Uterus (tissue), 4 donors: ENCODE results near the gene ABL1. TPM values are rescaled to one million over a fixed set of nuclear protein-coding genes. Genes with fewer than 3 reads are reported as not detected.

Experiments
- DNase-seq, 2 donors: peaks; one replicate each; pipeline ENCODE4 v3.0.0-alpha.2; 2019 to 2020
- H3K27ac ChIP-seq, 2 donors: fragments of 200-600 bp; sonication (generic); 1 replicate in 1 of 2; 2 replicates in 1 of 2; pipeline ENCODE4 v1.5.1; 2016 to 2018
- H3K27me3 ChIP-seq, 2 donors: fragments of 200-600 bp; sonication (generic); one replicate each; pipeline ENCODE4 v1.5.1; 2018 to 2019; ENCODE audit warnings: control low read depth in 1 of 2
- H3K36me3 ChIP-seq, 2 donors: fragments of 200-600 bp; sonication (generic); one replicate each; pipeline ENCODE4 v1.5.1; 2019; ENCODE audit warnings: control low read depth in 1 of 2
- H3K4me1 ChIP-seq, 2 donors: fragments of 200-600 bp; sonication (generic); one replicate each; pipeline ENCODE4 v1.5.1; 2018 to 2019; ENCODE audit warnings: control low read depth in 1 of 2
- H3K4me3 ChIP-seq, 2 donors: fragments of 200-600 bp; sonication (generic); 1 replicate in 1 of 2; 2 replicates in 1 of 2; pipeline ENCODE4 v1.5.1; 2018 to 2019; ENCODE audit warnings: mild to moderate bottlenecking in 1 of 2
- H3K9me3 ChIP-seq, 2 donors: fragments of 200-600 bp; sonication (generic); one replicate each; pipeline ENCODE4 v1.5.1; 2019; ENCODE audit warnings: control low read depth in 1 of 2
- POLR2A ChIP-seq, 2 donors: fragments of 450-650 bp; IDR thresholded peaks; one replicate each; pipeline ENCODE4 v1.6.1; 2016; ENCODE audit warnings: antibody characterized with exemption in 2 of 2, mild to moderate bottlenecking in 1 of 2, moderate library complexity in 1 of 2
- intact Hi-C: fragments of 100-400 bp; cut with DNase I; formaldehyde crosslinking; loops from one replicate; pipeline ENCODE4 v1.15.1; 2023; ENCODE audit warnings: low total_unique reads
- total RNA-seq, 4 donors: library from RNA; depleted of rRNA in 3 of 4; stranded (reverse); fragments of >200 nt in 3 of 4; gene quantifications; one replicate each; pipeline versions ENCODE4 v1.1.0 to v1.2.4, GENCODE V29; 2014 to 2023
- TF ChIP-seq, protein P1 (sequence below), 4 experiments: fragments of 200-600 bp in 2 of 4; fragments of 450-650 bp in 2 of 4; sonication (generic) in 2 of 4; IDR thresholded peaks; one replicate each; pipeline ENCODE4 v1.5.1; 2016 to 2019; ENCODE audit warnings: antibody characterized with exemption in 4 of 4, mild to moderate bottlenecking in 2 of 4, moderate library complexity in 1 of 4
- donor health status: DM: yes; HTN: yes; CAD: no.

Gene ABL1
- total RNA-seq, 4 donors from 2014 or later = 22.5 to 117 (median 57.8) TPM

DNA sequence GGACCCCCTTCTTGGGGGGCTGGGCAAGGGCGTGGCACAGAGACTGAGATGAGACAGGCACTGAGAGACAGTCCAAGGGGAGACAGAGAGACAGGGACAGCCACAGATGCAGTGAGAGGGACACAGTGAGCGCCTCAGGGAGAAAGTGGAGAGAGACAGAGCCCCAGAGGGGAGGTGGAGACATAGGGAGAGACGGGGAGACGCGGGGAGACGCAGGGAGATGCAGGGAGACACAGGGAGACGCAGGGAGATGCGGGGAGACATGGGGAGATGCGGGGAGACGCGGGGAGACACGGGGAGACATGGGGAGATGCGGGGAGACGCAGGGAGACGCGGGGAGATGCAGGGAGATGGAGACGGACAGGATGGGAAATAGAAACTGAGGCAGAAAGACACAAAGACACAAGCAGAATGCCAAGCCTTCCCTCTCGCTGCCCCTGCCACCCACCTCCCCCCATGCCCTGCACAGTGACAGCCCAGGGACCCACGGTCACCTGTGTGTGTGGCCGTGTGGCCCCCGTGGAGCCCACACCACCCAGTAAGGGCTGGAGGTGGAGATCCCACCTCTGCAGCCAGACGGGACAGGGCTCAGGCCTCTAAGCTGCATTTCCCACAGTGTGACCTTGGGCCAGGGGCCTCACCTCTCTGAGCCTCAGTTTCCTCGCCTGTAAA, 95.2 kb downstream of the ABL1 start:
- intact Hi-C loops = no loop called here
- H3K27ac ChIP-seq = no peak overlapping the region
- no peaks in the 10 kb centered on the region for H3K9me3 ChIP-seq
- no peak overlapping the region for H3K4me3 ChIP-seq
- no peaks in the 10 kb centered on the region for H3K36me3 ChIP-seq
- TF ChIP-seq, protein P1, sequence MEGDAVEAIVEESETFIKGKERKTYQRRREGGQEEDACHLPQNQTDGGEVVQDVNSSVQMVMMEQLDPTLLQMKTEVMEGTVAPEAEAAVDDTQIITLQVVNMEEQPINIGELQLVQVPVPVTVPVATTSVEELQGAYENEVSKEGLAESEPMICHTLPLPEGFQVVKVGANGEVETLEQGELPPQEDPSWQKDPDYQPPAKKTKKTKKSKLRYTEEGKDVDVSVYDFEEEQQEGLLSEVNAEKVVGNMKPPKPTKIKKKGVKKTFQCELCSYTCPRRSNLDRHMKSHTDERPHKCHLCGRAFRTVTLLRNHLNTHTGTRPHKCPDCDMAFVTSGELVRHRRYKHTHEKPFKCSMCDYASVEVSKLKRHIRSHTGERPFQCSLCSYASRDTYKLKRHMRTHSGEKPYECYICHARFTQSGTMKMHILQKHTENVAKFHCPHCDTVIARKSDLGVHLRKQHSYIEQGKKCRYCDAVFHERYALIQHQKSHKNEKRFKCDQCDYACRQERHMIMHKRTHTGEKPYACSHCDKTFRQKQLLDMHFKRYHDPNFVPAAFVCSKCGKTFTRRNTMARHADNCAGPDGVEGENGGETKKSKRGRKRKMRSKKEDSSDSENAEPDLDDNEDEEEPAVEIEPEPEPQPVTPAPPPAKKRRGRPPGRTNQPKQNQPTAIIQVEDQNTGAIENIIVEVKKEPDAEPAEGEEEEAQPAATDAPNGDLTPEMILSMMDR (IDR thresholded peaks at IDR 0.05) = no peak
- no peak for TF ChIP-seq POLR2A (IDR thresholded peaks at IDR 0.05)
- H3K27me3 ChIP-seq = peaks cover 0 to 8% of the 10 kb centered on the region in 2 donors
- no peaks in the 10 kb centered on the region for H3K4me1 ChIP-seq
- no peak for DNase-seq

DNA sequence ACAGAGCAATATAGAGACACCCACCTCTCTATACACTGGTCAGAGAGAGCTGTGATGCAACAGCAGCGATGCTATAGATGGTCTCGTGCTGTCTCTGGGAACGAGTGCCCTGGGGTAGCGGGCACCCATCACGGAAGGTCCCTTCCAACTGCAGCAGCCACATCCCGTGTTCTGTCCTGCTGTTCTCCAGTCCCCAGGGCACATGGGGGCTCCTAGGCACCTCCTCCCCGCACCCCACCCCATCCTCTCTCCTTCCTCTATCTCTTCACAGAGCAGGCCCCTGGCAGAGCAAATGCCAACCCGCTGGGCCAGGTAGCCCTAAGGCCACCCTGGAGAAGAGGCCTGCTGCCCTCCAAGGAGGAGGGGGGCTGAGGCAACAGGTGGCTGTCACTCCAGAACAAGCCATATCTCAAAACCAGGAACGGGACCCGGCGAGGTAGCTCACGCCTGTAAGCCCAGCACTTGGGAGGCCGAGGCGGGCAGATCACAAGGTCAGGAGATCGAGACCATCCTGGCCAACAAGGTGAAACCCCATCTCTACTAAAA, 95.8 kb downstream of the ABL1 start:
- no peak for DNase-seq
- no peaks in the 10 kb centered on the region for H3K36me3 ChIP-seq
- H3K27me3 ChIP-seq = peaks cover 0 to 8% of the 10 kb centered on the region in 2 donors
- TF ChIP-seq, protein P1 (IDR thresholded peaks at IDR 0.05) = no peak
- no peak for TF ChIP-seq POLR2A (IDR thresholded peaks at IDR 0.05)
- H3K27ac ChIP-seq = no peak overlapping the region
- H3K4me3 ChIP-seq = no peak overlapping the region
- H3K9me3 ChIP-seq = no peaks in the 10 kb centered on the region
- intact Hi-C loops = no loop called here
- H3K4me1 ChIP-seq = no peaks in the 10 kb centered on the region

- no peak for DNase-seq
- H3K36me3 ChIP-seq = no peaks in the 10 kb centered on the region
- no peaks in the 10 kb centered on the region for H3K9me3 ChIP-seq
- H3K27me3 ChIP-seq = peaks cover 4 to 8% of the 10 kb centered on the region in 2 donors
- H3K27ac ChIP-seq = no peak overlapping the region
- intact Hi-C loops = no loop called here
- TF ChIP-seq, protein P1 (IDR thresholded peaks at IDR 0.05) = no peak
- TF ChIP-seq POLR2A (IDR thresholded peaks at IDR 0.05) = no peak
- H3K4me1 ChIP-seq = no peaks in the 10 kb centered on the region
- H3K4me3 ChIP-seq = no peak overlapping the region
These were observed 96.6 kb downstream of the ABL1 start for GRCh38 chr9:130931508-130932254.

DNA sequence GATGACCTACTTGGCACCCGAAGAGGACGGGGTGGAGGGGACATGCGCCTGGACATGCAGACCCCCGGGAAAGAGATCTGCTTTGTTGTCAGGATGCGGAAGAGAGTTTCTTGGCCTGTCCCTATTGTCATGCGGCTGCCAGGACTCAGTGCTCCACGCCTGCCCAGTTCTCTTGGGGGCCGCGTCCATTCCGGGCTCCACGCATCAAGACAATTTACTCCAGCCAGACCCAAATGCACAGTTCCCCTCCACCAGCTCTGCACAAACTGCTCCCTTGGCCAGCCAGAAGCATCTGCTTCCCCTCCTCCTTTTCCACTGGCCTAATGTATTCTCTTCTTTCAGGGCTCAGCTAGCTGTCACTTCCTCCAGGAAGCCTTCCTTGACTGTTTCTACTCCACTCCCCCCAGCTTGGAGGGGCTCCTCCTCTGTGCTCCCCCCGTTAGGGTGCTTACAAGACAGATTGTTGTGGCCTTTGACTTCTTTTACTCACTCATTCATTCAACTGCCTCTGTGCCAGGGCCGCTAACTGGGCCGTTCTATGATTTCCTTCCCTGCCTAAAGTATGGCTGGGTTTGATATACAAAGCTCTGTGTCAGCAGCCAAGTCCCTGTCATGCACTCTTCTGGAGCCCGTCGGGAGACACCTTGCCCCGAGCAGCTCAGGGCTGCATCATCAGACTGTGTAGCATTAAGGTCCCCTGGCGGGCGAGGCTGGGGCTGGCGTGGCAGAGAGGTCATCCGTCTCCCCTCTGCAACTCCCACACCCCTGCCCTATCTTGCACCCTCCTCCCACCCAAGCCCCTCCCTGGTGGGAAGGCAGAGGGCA, 97.4 kb downstream of the ABL1 start:
- TF ChIP-seq POLR2A (IDR thresholded peaks at IDR 0.05) = no peak
- TF ChIP-seq, protein P1 (IDR thresholded peaks at IDR 0.05) = no peak
- no peak overlapping the region for H3K4me3 ChIP-seq
- H3K4me1 ChIP-seq = no peaks in the 10 kb centered on the region
- H3K9me3 ChIP-seq = no peaks in the 10 kb centered on the region
- no peak for DNase-seq
- peaks cover 5 to 14% of the 10 kb centered on the region in 2 donors for H3K27me3 ChIP-seq
- H3K36me3 ChIP-seq = no peaks in the 10 kb centered on the region
- no peak overlapping the region for H3K27ac ChIP-seq
- intact Hi-C loops = no loop called here
